Measurements from ENCODE around the gene ARHGAP15.

The ARHGAP15 gene

GRCh38 chr2:143575340-143575739, 446.1 kb downstream of the ARHGAP15 start:
- TF ChIP-seq GATA1 (IDR thresholded peaks at IDR 0.05; ENCODE audit: low read depth, low read length) (no peak), POLR2A (IDR thresholded peaks at IDR 0.05; ENCODE audit: low read length) (no peak)
- peak; percentile 14 to 25 for DNase-seq

GRCh38 chr2:143577489-143577888, 448.3 kb downstream of the ARHGAP15 start:
- no peak for DNase-seq
- TF ChIP-seq GATA1 (IDR thresholded peaks at IDR 0.05; ENCODE audit: low read depth, low read length) = no peak
- no peak for TF ChIP-seq POLR2A (IDR thresholded peaks at IDR 0.05; ENCODE audit: low read length)

GRCh38 chr2:143579456-143579855, 450.2 kb downstream of the ARHGAP15 start:
- TF ChIP-seq POLR2A (IDR thresholded peaks at IDR 0.05; ENCODE audit: low read length) (no peak), GATA1 (IDR thresholded peaks at IDR 0.05; ENCODE audit: low read depth, low read length) (no peak)
- DNase-seq = no peak

- no peak for TF ChIP-seq POLR2A (IDR thresholded peaks at IDR 0.05; ENCODE audit: low read length)
- TF ChIP-seq GATA1 (IDR thresholded peaks at IDR 0.05; ENCODE audit: low read depth, low read length) = no peak
- no peak for DNase-seq
Observed at GRCh38 chr2:143581134-143581533, 451.9 kb downstream of the ARHGAP15 start.

- no peak for DNase-seq
- TF ChIP-seq POLR2A (IDR thresholded peaks at IDR 0.05; ENCODE audit: low read length) (no peak), GATA1 (IDR thresholded peaks at IDR 0.05; ENCODE audit: low read depth, low read length) (no peak)
Observed at GRCh38 chr2:143582046-143582747, 453.0 kb downstream of the ARHGAP15 start.

GRCh38 chr2:143584936-143585335, 455.7 kb downstream of the ARHGAP15 start:
- TF ChIP-seq POLR2A (IDR thresholded peaks at IDR 0.05; ENCODE audit: low read length) (no peak), GATA1 (IDR thresholded peaks at IDR 0.05; ENCODE audit: low read depth, low read length) (no peak)
- DNase-seq = no peak

- no peak for TF ChIP-seq POLR2A (IDR thresholded peaks at IDR 0.05; ENCODE audit: low read length)
- no peak for TF ChIP-seq GATA1 (IDR thresholded peaks at IDR 0.05; ENCODE audit: low read depth, low read length)
- DNase-seq = no peak
Observed at GRCh38 chr2:143586119-143586518, 456.9 kb downstream of the ARHGAP15 start.

- no peak for TF ChIP-seq POLR2A (IDR thresholded peaks at IDR 0.05; ENCODE audit: low read length)
- no peak for TF ChIP-seq GATA1 (IDR thresholded peaks at IDR 0.05; ENCODE audit: low read depth, low read length)
- no peak for DNase-seq
Observed at GRCh38 chr2:143588746-143589145, 459.5 kb downstream of the ARHGAP15 start.

GRCh38 chr2:143594161-143594560, 464.9 kb downstream of the ARHGAP15 start:
- no peak for DNase-seq
- no peak for TF ChIP-seq POLR2A (IDR thresholded peaks at IDR 0.05; ENCODE audit: low read length)
- TF ChIP-seq GATA1 (IDR thresholded peaks at IDR 0.05; ENCODE audit: low read depth, low read length) = no peak

GRCh38 chr2:143594745-143595144, 465.5 kb downstream of the ARHGAP15 start:
- TF ChIP-seq GATA1 (IDR thresholded peaks at IDR 0.05; ENCODE audit: low read depth, low read length) (no peak), POLR2A (IDR thresholded peaks at IDR 0.05; ENCODE audit: low read length) (no peak)
- DNase-seq = no peak

- TF ChIP-seq POLR2A (IDR thresholded peaks at IDR 0.05; ENCODE audit: low read length) (no peak), GATA1 (IDR thresholded peaks at IDR 0.05; ENCODE audit: low read depth, low read length) (no peak)
- no peak for DNase-seq
Observed at GRCh38 chr2:143600116-143600515, 470.9 kb downstream of the ARHGAP15 start.

- DNase-seq = no peak
- TF ChIP-seq GATA1 (IDR thresholded peaks at IDR 0.05; ENCODE audit: low read depth, low read length) (no peak), POLR2A (IDR thresholded peaks at IDR 0.05; ENCODE audit: low read length) (no peak)
Observed at GRCh38 chr2:143601828-143602227, 472.6 kb downstream of the ARHGAP15 start.

GRCh38 chr2:143603035-143603655, 473.9 kb downstream of the ARHGAP15 start:
- DNase-seq = no peak
- TF ChIP-seq POLR2A (IDR thresholded peaks at IDR 0.05; ENCODE audit: low read length) (no peak), GATA1 (IDR thresholded peaks at IDR 0.05; ENCODE audit: low read depth, low read length) (no peak)

GRCh38 chr2:143603846-143604565, 474.8 kb downstream of the ARHGAP15 start:
- TF ChIP-seq GATA1 (IDR thresholded peaks at IDR 0.05; ENCODE audit: low read depth, low read length) (no peak), POLR2A (IDR thresholded peaks at IDR 0.05; ENCODE audit: low read length) (no peak)
- no peak for DNase-seq

Data from erythroblast (primary cell).